ENCODE data around the gene SPTBN2.
A peak's percentile ranks its signal among the peaks of the same experiment; 100 is the strongest.
"Not testable (repeated sequence)": the region's sequence is repeated elsewhere in the genome, so short reads cannot be mapped to it uniquely, and the experiment has no call there.

Gene SPTBN2

GRCh38 chr11:66684635-66685034 is 44.4 kb downstream of the SPTBN2 start:
- DNase-seq (ENCODE audit: low read depth), result no peak

GRCh38 chr11:66683877-66684276 is 45.1 kb downstream of the SPTBN2 start:
- DNase-seq (ENCODE audit: low read depth), result no peak

- DNase-seq (ENCODE audit: low read depth), result no peak
Measured at GRCh38 chr11:66680966-66681645, 47.9 kb downstream of the SPTBN2 start.

- peak; percentile 92 for DNase-seq (ENCODE audit: low read depth)
Measured at GRCh38 chr11:66677599-66678375, 51.2 kb downstream of the SPTBN2 start, which contains the start of gene RBM4B. Gene RBM4B (minus strand): TSS chr11:66677887. CDS start chr11:66677079, 808 bp downstream.

- no peak for DNase-seq (ENCODE audit: low read depth)
Measured at GRCh38 chr11:66676931-66677598, 52.0 kb downstream of the SPTBN2 start.

- no peak for DNase-seq (ENCODE audit: low read depth)
Measured at GRCh38 chr11:66676282-66676919, 52.6 kb downstream of the SPTBN2 start.

GRCh38 chr11:66674964-66675602 is 53.9 kb downstream of the SPTBN2 start:
- no peak for DNase-seq (ENCODE audit: low read depth)

GRCh38 chr11:66670816-66671215 is 58.2 kb downstream of the SPTBN2 start:
- DNase-seq (ENCODE audit: low read depth), result no peak

- no peak for DNase-seq (ENCODE audit: low read depth)
Measured at GRCh38 chr11:66665369-66665768, 63.6 kb downstream of the SPTBN2 start.

GRCh38 chr11:66663741-66664296 is 65.2 kb downstream of the SPTBN2 start:
- no peak for DNase-seq (ENCODE audit: low read depth)

GRCh38 chr11:66659763-66660162 is 69.3 kb downstream of the SPTBN2 start:
- DNase-seq (ENCODE audit: low read depth), result no peak

- DNase-seq (ENCODE audit: low read depth), result no peak
Measured at GRCh38 chr11:66653123-66653522, 75.9 kb downstream of the SPTBN2 start.

GRCh38 chr11:66652651-66653050 is 76.4 kb downstream of the SPTBN2 start:
- DNase-seq (ENCODE audit: low read depth), result no peak

GRCh38 chr11:66651016-66651415 is 78.0 kb downstream of the SPTBN2 start:
- no peak for DNase-seq (ENCODE audit: low read depth)

- DNase-seq (ENCODE audit: low read depth), result no peak
Measured at GRCh38 chr11:66649903-66650302, 79.1 kb downstream of the SPTBN2 start.

GRCh38 chr11:66646828-66647227 is 82.2 kb downstream of the SPTBN2 start:
- DNase-seq (ENCODE audit: low read depth), result no peak

GRCh38 chr11:66643745-66644437 is 85.1 kb downstream of the SPTBN2 start:
- no peak for DNase-seq (ENCODE audit: low read depth)

GRCh38 chr11:66641834-66642233 is 87.2 kb downstream of the SPTBN2 start:
- no peak for DNase-seq (ENCODE audit: low read depth)

GRCh38 chr11:66639814-66640340 is 89.1 kb downstream of the SPTBN2 start:
- not testable (repeated sequence) for DNase-seq (ENCODE audit: low read depth)

- DNase-seq (ENCODE audit: low read depth), result no peak
Measured at GRCh38 chr11:66639066-66639813, 89.8 kb downstream of the SPTBN2 start.
